Progenitor cell of endocrine pancreas (in vitro differentiated cells): ENCODE measurements around the gene ZBTB46. TPM values are rescaled to one million over a fixed set of nuclear protein-coding genes. Genes with fewer than 3 reads are reported as not detected.
"Not testable (repeated sequence)": the region's sequence is repeated elsewhere in the genome, so short reads cannot be mapped to it uniquely, and the experiment has no call there.

ENCODE experiments used
- DNase-seq: peaks from one replicate; pipeline ENCODE4 v3.0.0; 2021; ENCODE audit warnings: low spot score; ENCODE audit not compliant: unreplicated experiment
- H3K27ac Mint-ChIP-seq: 2 replicates; pipeline ENCODE4 v1.8.0; 2021; ENCODE audit warnings: mild to moderate bottlenecking, moderate library complexity, mixed read lengths
- H3K27me3 Mint-ChIP-seq: 2 replicates; pipeline ENCODE4 v1.8.0; 2021; ENCODE audit warnings: mixed read lengths
- H3K36me3 Mint-ChIP-seq: 2 replicates; pipeline ENCODE4 v1.8.0; 2022; ENCODE audit warnings: mixed read lengths; ENCODE audit not compliant: insufficient read depth
- H3K4me1 Mint-ChIP-seq: 2 replicates; pipeline ENCODE4 v1.8.0; 2021; ENCODE audit warnings: low read depth, mixed read lengths
- H3K4me3 Mint-ChIP-seq: 2 replicates; pipeline ENCODE4 v1.8.0; 2021; ENCODE audit warnings: low read depth, mild to moderate bottlenecking, moderate library complexity, mixed read lengths
- H3K9me3 Mint-ChIP-seq: 2 replicates; pipeline ENCODE4 v1.8.0; 2021; ENCODE audit warnings: low read depth, mixed read lengths
- CTCF ChIP-seq: fragments of 200-600 bp; sonication (generic); IDR thresholded peaks from one replicate; pipeline ENCODE4 v1.5.0; 2021; ENCODE audit warnings: antibody characterized with exemption, mild to moderate bottlenecking; ENCODE audit not compliant: unreplicated experiment
- total RNA-seq: library from RNA; stranded (reverse); gene quantifications from 2 replicates; pipeline ENCODE4 v1.2.1, GENCODE V29; 2021

ZBTB46 gene
- total RNA-seq, 1 donor from 2014 or later = 31.2 TPM

DNA sequence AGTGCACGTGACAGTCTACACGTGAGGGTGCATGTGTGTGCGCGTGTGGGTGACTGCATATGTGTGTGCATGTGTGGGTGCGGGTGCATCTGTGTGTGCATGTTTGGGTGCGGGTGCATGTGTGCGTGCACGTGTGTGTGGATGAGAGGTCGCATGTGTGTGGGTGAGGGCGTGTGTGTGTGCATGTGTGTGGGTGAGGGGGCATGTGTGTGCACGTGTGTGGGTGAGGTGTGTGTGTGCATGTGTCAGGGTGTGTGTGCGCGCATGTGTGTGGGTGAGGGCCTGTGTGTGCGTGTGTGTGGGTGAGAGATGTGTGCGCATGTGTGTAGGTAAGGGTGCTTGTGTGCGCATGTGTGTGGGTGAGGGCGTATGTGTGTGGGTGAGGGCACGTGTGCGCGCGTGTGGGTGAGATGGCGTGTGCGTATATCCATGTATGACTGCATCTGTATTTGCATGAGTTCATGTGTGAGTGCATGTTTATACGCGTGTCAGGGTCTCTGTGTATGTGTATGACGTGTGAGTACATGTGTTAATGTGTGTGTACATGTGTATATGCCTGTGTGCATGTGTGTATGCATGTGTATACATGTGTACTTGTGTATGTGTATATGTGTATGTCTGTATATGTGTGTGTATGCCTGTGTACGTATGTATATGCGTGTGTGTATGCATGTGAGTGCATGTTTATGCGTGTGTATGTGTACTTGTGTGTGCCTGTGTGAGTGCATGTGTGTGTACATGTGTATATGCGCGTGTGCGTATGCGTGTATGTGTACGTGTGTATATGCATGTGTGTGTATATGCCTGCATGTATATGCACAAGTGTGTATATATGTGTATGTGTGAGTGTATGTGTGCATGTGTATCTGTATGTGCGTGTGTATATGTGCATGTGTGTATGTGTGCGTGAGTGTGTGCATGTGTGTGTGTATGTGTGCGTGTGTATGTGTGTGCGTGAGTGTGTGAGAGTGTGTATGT is 98.7 kb downstream of the ZBTB46 start:
- Mint-ChIP-seq H3K4me3 (no peak overlapping the region), H3K36me3 (peaks cover 20% of the 10 kb centered on the region), H3K9me3 (no peaks in the 10 kb centered on the region), H3K4me1 (no peaks in the 10 kb centered on the region), H3K27me3 (peaks cover 6% of the 10 kb centered on the region), H3K27ac (no peak overlapping the region)
- no peak for TF ChIP-seq CTCF
- DNase-seq = no peak

DNA sequence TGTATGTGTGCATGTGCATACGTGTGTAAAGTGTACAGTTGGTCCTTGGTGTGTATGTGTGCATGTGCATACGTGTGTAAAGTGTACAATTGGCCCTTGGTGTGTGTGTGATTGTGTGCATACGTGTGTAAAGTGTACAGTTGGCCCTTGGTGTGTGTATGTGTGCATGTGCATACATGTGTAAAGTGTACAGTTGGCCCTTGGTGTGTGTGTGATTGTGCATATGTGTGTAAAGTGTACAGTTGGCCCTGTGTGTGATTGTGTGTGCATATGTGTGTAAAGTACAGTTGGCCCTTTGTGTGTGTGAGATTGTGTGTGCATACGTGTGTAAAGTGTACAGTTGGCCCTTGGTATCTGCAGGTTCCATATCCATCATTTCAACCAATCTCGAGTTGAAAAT is 99.7 kb downstream of the ZBTB46 start:
- H3K9me3 Mint-ChIP-seq = no peaks in the 10 kb centered on the region
- no peak overlapping the region for H3K27ac Mint-ChIP-seq
- H3K4me3 Mint-ChIP-seq = no peak overlapping the region
- H3K36me3 Mint-ChIP-seq = peaks cover 23% of the 10 kb centered on the region
- peaks cover 6% of the 10 kb centered on the region for H3K27me3 Mint-ChIP-seq
- no peaks in the 10 kb centered on the region for H3K4me1 Mint-ChIP-seq
- no peak for DNase-seq
- TF ChIP-seq CTCF = no peak

DNA sequence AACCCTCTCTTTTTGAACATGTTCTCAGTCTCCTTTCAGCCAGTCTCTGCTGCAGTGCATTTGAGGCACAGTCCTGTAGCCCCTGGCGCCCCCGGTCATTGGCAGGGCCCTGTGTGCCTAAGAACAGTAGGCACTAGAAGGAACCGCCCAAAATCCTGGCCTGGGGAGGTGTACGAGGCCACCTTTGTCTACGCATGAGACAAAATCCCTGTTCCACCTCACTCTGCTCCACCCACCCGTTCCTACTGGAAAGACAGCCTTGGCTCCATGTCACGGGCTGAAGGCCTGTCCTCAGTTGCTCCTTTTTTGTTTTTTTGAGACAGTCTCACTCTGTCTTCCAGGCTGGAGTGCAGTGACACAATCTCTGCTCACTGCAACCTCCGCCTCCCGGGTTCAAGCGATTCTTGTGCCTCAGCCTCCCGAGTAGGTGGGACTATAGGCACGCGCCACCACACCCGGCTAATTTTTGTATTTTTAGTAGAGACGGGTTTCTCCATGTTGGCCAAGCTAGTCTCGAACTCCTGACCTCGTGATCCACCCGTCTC is 100.8 kb downstream of the ZBTB46 start:
- not testable (repeated sequence) for H3K4me3 Mint-ChIP-seq, H3K4me1 Mint-ChIP-seq, H3K9me3 Mint-ChIP-seq, H3K27ac Mint-ChIP-seq, DNase-seq, H3K27me3 Mint-ChIP-seq
- H3K36me3 Mint-ChIP-seq = peaks cover 23% of the 10 kb centered on the region

GRCh38 chr20:63722967-63723622 is 108.0 kb downstream of the ZBTB46 start:
- H3K4me1 Mint-ChIP-seq, H3K27ac Mint-ChIP-seq, H3K27me3 Mint-ChIP-seq, DNase-seq, H3K4me3 Mint-ChIP-seq, H3K9me3 Mint-ChIP-seq: not testable (repeated sequence)
- peaks cover 31% of the 10 kb centered on the region for H3K36me3 Mint-ChIP-seq

GRCh38 chr20:63718996-63719395 is 112.1 kb downstream of the ZBTB46 start:
- no peak for TF ChIP-seq CTCF
- Mint-ChIP-seq H3K27me3 (no peaks in the 10 kb centered on the region), H3K27ac (no peak overlapping the region), H3K4me1 (no peaks in the 10 kb centered on the region), H3K9me3 (peaks cover 3% of the 10 kb centered on the region), H3K4me3 (no peak overlapping the region), H3K36me3 (peaks cover 34% of the 10 kb centered on the region)
- DNase-seq = no peak

- no peaks in the 10 kb centered on the region for H3K27me3 Mint-ChIP-seq
- DNase-seq = no peak
- peaks cover 50% of the 10 kb centered on the region for H3K36me3 Mint-ChIP-seq
- H3K9me3 Mint-ChIP-seq = peaks cover 9% of the 10 kb centered on the region
- H3K27ac Mint-ChIP-seq = no peak overlapping the region
- TF ChIP-seq CTCF = no peak
- no peak overlapping the region for H3K4me3 Mint-ChIP-seq
- H3K4me1 Mint-ChIP-seq = peaks cover 2% of the 10 kb centered on the region
Measured at GRCh38 chr20:63714858-63715257, 116.2 kb downstream of the ZBTB46 start.
